ENCODE results near the gene TBC1D5.
"Not testable (repeated sequence)": the region's sequence is repeated elsewhere in the genome, so short reads cannot be mapped to it uniquely, and the experiment has no call there.

TBC1D5 gene

GRCh38 chr3:17507480-17507879, 235.0 kb downstream of the TBC1D5 start:
- H3K27ac ChIP-seq (ENCODE audit: low read depth, low read length), result no peak overlapping the region
- H3K4me1 ChIP-seq (ENCODE audit: control insufficient read depth, insufficient read depth, low read length), result peaks cover 13% of the 10 kb centered on the region; the same call in 1 of the 2 replicates
- H3K27me3 ChIP-seq (ENCODE audit: control insufficient read depth, insufficient read depth, low read length), result no peaks in the 10 kb centered on the region
- H3K4me3 ChIP-seq (ENCODE audit: low read depth, low read length), result no peak overlapping the region
- no peak overlapping the region for H3K9ac ChIP-seq (ENCODE audit: low read depth, low read length)
- H3K9me3 ChIP-seq (ENCODE audit: control insufficient read depth, insufficient read depth, low read length), result no peaks in the 10 kb centered on the region
- H3K36me3 ChIP-seq (ENCODE audit: control insufficient read depth, insufficient read depth, low read length), result no peaks in the 10 kb centered on the region

GRCh38 chr3:17505856-17506255, 236.6 kb downstream of the TBC1D5 start:
- Histone ChIP-seq H3K4me3 (ENCODE audit: low read depth, low read length) (no peak overlapping the region), H3K36me3 (ENCODE audit: control insufficient read depth, insufficient read depth, low read length) (no peaks in the 10 kb centered on the region), H3K9ac (ENCODE audit: low read depth, low read length) (no peak overlapping the region), H3K27me3 (ENCODE audit: control insufficient read depth, insufficient read depth, low read length) (no peaks in the 10 kb centered on the region), H3K27ac (ENCODE audit: low read depth, low read length) (no peak overlapping the region), H3K9me3 (ENCODE audit: control insufficient read depth, insufficient read depth, low read length) (no peaks in the 10 kb centered on the region), H3K4me1 (ENCODE audit: control insufficient read depth, insufficient read depth, low read length) (peaks cover 13% of the 10 kb centered on the region; the same call in 1 of the 2 replicates)

- Histone ChIP-seq H3K27ac (ENCODE audit: low read depth, low read length) (no peak overlapping the region), H3K9ac (ENCODE audit: low read depth, low read length) (no peak overlapping the region)
Observed at GRCh38 chr3:17501745-17502144, 240.7 kb downstream of the TBC1D5 start.

GRCh38 chr3:17500618-17501017, 241.8 kb downstream of the TBC1D5 start:
- no peak overlapping the region for H3K9ac ChIP-seq (ENCODE audit: low read depth, low read length)
- H3K4me3 ChIP-seq (ENCODE audit: low read depth, low read length), result no peak overlapping the region
- H3K27me3 ChIP-seq (ENCODE audit: control insufficient read depth, insufficient read depth, low read length), result no peaks in the 10 kb centered on the region
- no peak overlapping the region for H3K27ac ChIP-seq (ENCODE audit: low read depth, low read length)
- H3K9me3 ChIP-seq (ENCODE audit: control insufficient read depth, insufficient read depth, low read length), result no peaks in the 10 kb centered on the region
- H3K4me1 ChIP-seq (ENCODE audit: control insufficient read depth, insufficient read depth, low read length), result 0 out of 2 replicates have a peak, but pooled peaks cover 3% of the 10 kb centered on the region
- H3K36me3 ChIP-seq (ENCODE audit: control insufficient read depth, insufficient read depth, low read length), result no peaks in the 10 kb centered on the region

More at GRCh38 chr3:17501745-17502144, 240.7 kb downstream of the TBC1D5 start:
- no peaks in the 10 kb centered on the region for H3K9me3 ChIP-seq (ENCODE audit: control insufficient read depth, insufficient read depth, low read length)
- no peak overlapping the region for H3K4me3 ChIP-seq (ENCODE audit: low read depth, low read length)
- no peaks in the 10 kb centered on the region for H3K27me3 ChIP-seq (ENCODE audit: control insufficient read depth, insufficient read depth, low read length)
- H3K4me1 ChIP-seq (ENCODE audit: control insufficient read depth, insufficient read depth, low read length), result peaks cover 13% of the 10 kb centered on the region; the same call in 1 of the 2 replicates
- no peaks in the 10 kb centered on the region for H3K36me3 ChIP-seq (ENCODE audit: control insufficient read depth, insufficient read depth, low read length)

GRCh38 chr3:17494117-17494809, 248.2 kb downstream of the TBC1D5 start:
- Histone ChIP-seq H3K4me3 (ENCODE audit: low read depth, low read length) (no peak overlapping the region), H3K4me1 (ENCODE audit: control insufficient read depth, insufficient read depth, low read length) (no peaks in the 10 kb centered on the region; the same call in 1 of the 2 replicates), H3K9ac (ENCODE audit: low read depth, low read length) (no peak overlapping the region), H3K36me3 (ENCODE audit: control insufficient read depth, insufficient read depth, low read length) (no peaks in the 10 kb centered on the region), H3K9me3 (ENCODE audit: control insufficient read depth, insufficient read depth, low read length) (0 out of 2 replicates have a peak, but pooled peaks cover 3% of the 10 kb centered on the region), H3K27ac (ENCODE audit: low read depth, low read length) (no peak overlapping the region), H3K27me3 (ENCODE audit: control insufficient read depth, insufficient read depth, low read length) (no peaks in the 10 kb centered on the region)

GRCh38 chr3:17491601-17492000, 250.8 kb downstream of the TBC1D5 start:
- H3K27ac ChIP-seq (ENCODE audit: low read depth, low read length), result no peak overlapping the region
- no peaks in the 10 kb centered on the region for H3K27me3 ChIP-seq (ENCODE audit: control insufficient read depth, insufficient read depth, low read length)
- peaks cover 6% of the 10 kb centered on the region; the same call in 1 of the 2 replicates for H3K9me3 ChIP-seq (ENCODE audit: control insufficient read depth, insufficient read depth, low read length)
- no peaks in the 10 kb centered on the region for H3K36me3 ChIP-seq (ENCODE audit: control insufficient read depth, insufficient read depth, low read length)
- no peak overlapping the region for H3K4me3 ChIP-seq (ENCODE audit: low read depth, low read length)
- H3K4me1 ChIP-seq (ENCODE audit: control insufficient read depth, insufficient read depth, low read length), result no peaks in the 10 kb centered on the region; the same call in 1 of the 2 replicates
- no peak overlapping the region for H3K9ac ChIP-seq (ENCODE audit: low read depth, low read length)

GRCh38 chr3:17491190-17491589, 251.2 kb downstream of the TBC1D5 start:
- not testable (repeated sequence) for H3K27me3 ChIP-seq (ENCODE audit: control insufficient read depth, insufficient read depth, low read length); H3K4me1 ChIP-seq (ENCODE audit: control insufficient read depth, insufficient read depth, low read length); H3K36me3 ChIP-seq (ENCODE audit: control insufficient read depth, insufficient read depth, low read length); H3K9me3 ChIP-seq (ENCODE audit: control insufficient read depth, insufficient read depth, low read length); H3K27ac ChIP-seq (ENCODE audit: low read depth, low read length); H3K9ac ChIP-seq (ENCODE audit: low read depth, low read length); H3K4me3 ChIP-seq (ENCODE audit: low read depth, low read length)

- H3K4me3 ChIP-seq (ENCODE audit: low read depth, low read length), result no peak overlapping the region
- no peak overlapping the region for H3K27ac ChIP-seq (ENCODE audit: low read depth, low read length)
- no peaks in the 10 kb centered on the region for H3K36me3 ChIP-seq (ENCODE audit: control insufficient read depth, insufficient read depth, low read length)
- H3K4me1 ChIP-seq (ENCODE audit: control insufficient read depth, insufficient read depth, low read length), result no peaks in the 10 kb centered on the region
- peaks cover 6% of the 10 kb centered on the region; the same call in 1 of the 2 replicates for H3K9me3 ChIP-seq (ENCODE audit: control insufficient read depth, insufficient read depth, low read length)
- no peaks in the 10 kb centered on the region for H3K27me3 ChIP-seq (ENCODE audit: control insufficient read depth, insufficient read depth, low read length)
- no peak overlapping the region for H3K9ac ChIP-seq (ENCODE audit: low read depth, low read length)
Observed at GRCh38 chr3:17489139-17489538, 253.3 kb downstream of the TBC1D5 start.

GRCh38 chr3:17481116-17481515, 261.3 kb downstream of the TBC1D5 start:
- H3K27ac ChIP-seq (ENCODE audit: low read depth, low read length), result no peak overlapping the region
- no peaks in the 10 kb centered on the region for H3K27me3 ChIP-seq (ENCODE audit: control insufficient read depth, insufficient read depth, low read length)
- H3K9me3 ChIP-seq (ENCODE audit: control insufficient read depth, insufficient read depth, low read length), result no peaks in the 10 kb centered on the region
- H3K9ac ChIP-seq (ENCODE audit: low read depth, low read length), result no peak overlapping the region
- peaks cover 5% of the 10 kb centered on the region; the same call in 1 of the 2 replicates for H3K4me1 ChIP-seq (ENCODE audit: control insufficient read depth, insufficient read depth, low read length)
- no peaks in the 10 kb centered on the region for H3K36me3 ChIP-seq (ENCODE audit: control insufficient read depth, insufficient read depth, low read length)
- H3K4me3 ChIP-seq (ENCODE audit: low read depth, low read length), result no peak overlapping the region

- Histone ChIP-seq H3K4me3 (ENCODE audit: low read depth, low read length) (no peak overlapping the region), H3K27me3 (ENCODE audit: control insufficient read depth, insufficient read depth, low read length) (no peaks in the 10 kb centered on the region), H3K36me3 (ENCODE audit: control insufficient read depth, insufficient read depth, low read length) (no peaks in the 10 kb centered on the region), H3K27ac (ENCODE audit: low read depth, low read length) (no peak overlapping the region), H3K9ac (ENCODE audit: low read depth, low read length) (no peak overlapping the region), H3K9me3 (ENCODE audit: control insufficient read depth, insufficient read depth, low read length) (no peaks in the 10 kb centered on the region), H3K4me1 (ENCODE audit: control insufficient read depth, insufficient read depth, low read length) (peaks cover 5% of the 10 kb centered on the region; the same call in 1 of the 2 replicates)
Observed at GRCh38 chr3:17479681-17480405, 262.6 kb downstream of the TBC1D5 start.

- no peak overlapping the region for H3K27ac ChIP-seq (ENCODE audit: low read depth, low read length)
- H3K4me1 ChIP-seq (ENCODE audit: control insufficient read depth, insufficient read depth, low read length), result peaks cover under 1% of the 10 kb centered on the region; the same call in 1 of the 2 replicates
- H3K9ac ChIP-seq (ENCODE audit: low read depth, low read length), result no peak overlapping the region
- H3K27me3 ChIP-seq (ENCODE audit: control insufficient read depth, insufficient read depth, low read length), result no peaks in the 10 kb centered on the region
- H3K4me3 ChIP-seq (ENCODE audit: low read depth, low read length), result no peak overlapping the region
- no peaks in the 10 kb centered on the region for H3K36me3 ChIP-seq (ENCODE audit: control insufficient read depth, insufficient read depth, low read length)
- H3K9me3 ChIP-seq (ENCODE audit: control insufficient read depth, insufficient read depth, low read length), result no peaks in the 10 kb centered on the region
Observed at GRCh38 chr3:17478673-17479072, 263.8 kb downstream of the TBC1D5 start.
